PFSK-1 (cell line): ENCODE data around the gene SRSF12.

ENCODE experiments used
- FOXP2 ChIP-seq: optimal IDR thresholded peaks from 2 replicates; pipeline ENCODE3; 2011; ENCODE audit warnings: borderline replicate concordance, control low read depth, inconsistent platforms; ENCODE audit not compliant: insufficient read depth; ENCODE audit errors: extremely low read length, extremely low read depth
- POLR2AphosphoS5 ChIP-seq: IDR thresholded peaks from 2 replicates; pipeline ENCODE4 v1.6.1; 2012; ENCODE audit warnings: low read depth, mild to moderate bottlenecking, control low read depth, low read length, moderate library complexity
- SIN3A ChIP-seq: IDR thresholded peaks from 2 replicates; pipeline ENCODE4 v1.6.1; 2012; ENCODE audit warnings: mild to moderate bottlenecking, low read length, moderate library complexity, borderline replicate concordance; ENCODE audit not compliant: insufficient read depth
- TAF1 ChIP-seq: IDR thresholded peaks from 2 replicates; pipeline ENCODE4 v1.6.1; 2012; ENCODE audit warnings: low read length, control low read depth, borderline replicate concordance; ENCODE audit not compliant: insufficient read depth
- TF ChIP-seq, protein P1 (sequence below), 2 experiments: IDR thresholded peaks; 2 replicates each; pipeline versions ENCODE4 v1.6.1 to v1.8.0; 2011 to 2012; ENCODE audit warnings: low read depth in 2 of 2, low read length in 2 of 2, control low read depth in 1 of 2, inconsistent platforms in 1 of 2, mild to moderate bottlenecking in 1 of 2, moderate library complexity in 1 of 2; ENCODE audit not compliant: insufficient read depth in 1 of 2

Gene SRSF12

DNA sequence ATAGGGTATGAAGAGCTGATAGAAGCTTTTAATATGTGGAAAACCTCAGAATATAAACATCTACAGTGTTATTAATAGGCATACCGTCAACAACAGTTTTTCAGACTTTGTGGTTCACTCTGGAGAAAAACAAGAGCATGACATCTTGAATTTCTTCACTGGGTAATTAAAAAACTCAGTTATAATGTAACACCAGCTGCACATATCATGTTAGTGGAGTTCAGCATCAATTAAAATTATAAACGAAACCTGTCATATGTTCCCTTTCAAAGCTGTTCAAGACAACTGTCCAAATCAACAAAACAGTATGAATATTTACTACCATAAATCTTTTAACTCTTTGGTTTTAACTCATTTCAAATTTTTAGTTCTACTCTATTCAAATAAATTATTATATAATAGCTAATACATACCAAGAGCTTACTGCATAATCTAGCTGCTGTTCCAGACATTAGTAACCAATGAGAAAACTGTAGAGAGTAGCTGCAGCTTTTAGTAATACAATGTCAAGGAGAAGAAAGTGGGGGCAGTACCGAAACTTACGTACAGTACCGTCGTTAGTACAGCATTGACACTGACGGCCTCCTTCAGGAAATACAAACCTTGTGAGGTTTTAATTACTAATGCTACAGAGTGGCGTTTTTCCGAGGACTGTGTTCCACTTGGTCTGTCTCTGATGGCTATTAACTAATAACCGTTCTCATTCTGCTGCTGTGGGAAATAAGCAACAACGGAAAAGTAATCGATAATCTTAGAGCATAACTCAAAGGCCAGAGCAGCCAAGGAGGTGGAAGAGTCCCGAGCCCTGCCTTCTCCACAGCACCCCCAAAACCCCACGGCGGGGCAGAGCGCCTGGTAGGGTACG lies 27.5 kb upstream of the SRSF12 start:
- TF ChIP-seq TAF1 (no peak), POLR2AphosphoS5 (no peak), SIN3A (no peak), FOXP2 (no peak)
- TF ChIP-seq, protein P1, sequence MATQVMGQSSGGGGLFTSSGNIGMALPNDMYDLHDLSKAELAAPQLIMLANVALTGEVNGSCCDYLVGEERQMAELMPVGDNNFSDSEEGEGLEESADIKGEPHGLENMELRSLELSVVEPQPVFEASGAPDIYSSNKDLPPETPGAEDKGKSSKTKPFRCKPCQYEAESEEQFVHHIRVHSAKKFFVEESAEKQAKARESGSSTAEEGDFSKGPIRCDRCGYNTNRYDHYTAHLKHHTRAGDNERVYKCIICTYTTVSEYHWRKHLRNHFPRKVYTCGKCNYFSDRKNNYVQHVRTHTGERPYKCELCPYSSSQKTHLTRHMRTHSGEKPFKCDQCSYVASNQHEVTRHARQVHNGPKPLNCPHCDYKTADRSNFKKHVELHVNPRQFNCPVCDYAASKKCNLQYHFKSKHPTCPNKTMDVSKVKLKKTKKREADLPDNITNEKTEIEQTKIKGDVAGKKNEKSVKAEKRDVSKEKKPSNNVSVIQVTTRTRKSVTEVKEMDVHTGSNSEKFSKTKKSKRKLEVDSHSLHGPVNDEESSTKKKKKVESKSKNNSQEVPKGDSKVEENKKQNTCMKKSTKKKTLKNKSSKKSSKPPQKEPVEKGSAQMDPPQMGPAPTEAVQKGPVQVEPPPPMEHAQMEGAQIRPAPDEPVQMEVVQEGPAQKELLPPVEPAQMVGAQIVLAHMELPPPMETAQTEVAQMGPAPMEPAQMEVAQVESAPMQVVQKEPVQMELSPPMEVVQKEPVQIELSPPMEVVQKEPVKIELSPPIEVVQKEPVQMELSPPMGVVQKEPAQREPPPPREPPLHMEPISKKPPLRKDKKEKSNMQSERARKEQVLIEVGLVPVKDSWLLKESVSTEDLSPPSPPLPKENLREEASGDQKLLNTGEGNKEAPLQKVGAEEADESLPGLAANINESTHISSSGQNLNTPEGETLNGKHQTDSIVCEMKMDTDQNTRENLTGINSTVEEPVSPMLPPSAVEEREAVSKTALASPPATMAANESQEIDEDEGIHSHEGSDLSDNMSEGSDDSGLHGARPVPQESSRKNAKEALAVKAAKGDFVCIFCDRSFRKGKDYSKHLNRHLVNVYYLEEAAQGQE (IDR thresholded peaks at IDR 0.05; ENCODE audit: insufficient read depth in 1 of 2, low read depth in 2 of 2, low read length in 2 of 2) = no peak

DNA sequence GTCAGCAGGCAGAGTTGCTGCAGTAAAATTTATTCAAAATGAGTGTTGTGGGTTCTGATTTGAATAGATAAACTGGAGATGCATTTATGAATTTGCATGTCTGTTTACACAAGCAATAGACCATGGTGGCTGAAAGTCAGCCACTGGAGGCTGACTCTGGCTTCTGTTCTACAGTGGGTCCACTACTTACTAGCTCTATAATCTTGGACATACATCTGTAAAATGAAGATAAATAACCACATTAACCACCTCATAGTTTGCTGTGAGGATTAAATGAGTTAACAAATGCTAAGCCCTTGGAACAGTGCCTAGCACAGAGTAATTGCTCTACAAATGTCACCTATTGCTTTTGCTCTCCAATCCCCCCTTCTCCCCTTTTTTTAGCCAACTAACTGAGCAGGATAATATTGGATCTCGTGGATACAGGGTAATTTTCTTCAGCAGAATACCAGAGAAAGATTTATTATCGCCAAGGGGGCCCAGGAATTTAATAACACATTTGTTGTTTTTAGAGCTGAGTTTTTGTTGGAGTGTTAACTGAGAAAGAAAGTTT lies 26.6 kb upstream of the SRSF12 start:
- TF ChIP-seq TAF1 (no peak), FOXP2 (no peak), POLR2AphosphoS5 (no peak), SIN3A (no peak)
- TF ChIP-seq, protein P1 (IDR thresholded peaks at IDR 0.05; ENCODE audit: insufficient read depth in 1 of 2, low read depth in 2 of 2, low read length in 2 of 2) = no peak

DNA sequence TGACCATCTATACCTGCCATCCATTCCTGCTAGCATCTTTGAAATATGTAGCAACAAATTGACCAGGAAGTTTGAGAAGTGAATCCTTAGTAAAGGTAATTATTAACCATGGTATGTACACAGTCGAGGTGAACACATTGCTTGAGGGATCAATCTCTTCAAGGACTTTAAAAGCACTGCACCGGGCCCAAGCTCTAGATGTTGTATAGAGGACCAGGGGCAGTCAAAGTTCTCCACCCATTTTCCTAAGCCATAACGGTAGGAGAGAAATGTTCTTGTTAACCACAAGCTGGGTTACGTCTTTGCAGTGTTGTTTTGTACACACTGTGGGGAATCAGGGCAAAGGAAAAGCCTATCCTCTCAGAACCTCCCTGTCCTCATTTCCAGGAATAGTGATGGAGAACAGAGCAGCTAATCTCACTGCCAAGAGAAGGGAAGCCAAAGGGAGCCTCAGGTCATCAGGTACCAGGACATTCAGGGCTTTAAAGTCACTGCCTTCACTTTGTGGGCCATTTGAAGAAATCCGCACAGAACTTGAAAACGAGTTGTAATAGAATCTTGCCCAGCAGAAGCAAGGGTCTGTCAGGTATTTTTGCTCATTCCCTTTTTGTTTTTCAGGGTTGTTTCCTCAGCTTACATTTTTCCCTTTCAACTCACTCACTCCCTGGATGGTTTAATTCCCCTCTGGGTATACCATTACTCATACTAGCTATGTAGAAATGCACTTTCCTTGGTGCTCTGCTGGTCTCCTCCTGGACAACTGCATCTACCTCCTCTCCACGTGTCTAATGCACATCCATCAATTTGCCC lies 22.7 kb upstream of the SRSF12 start:
- TF ChIP-seq SIN3A (no peak), POLR2AphosphoS5 (no peak), FOXP2 (no peak), TAF1 (no peak)
- TF ChIP-seq, protein P1 (IDR thresholded peaks at IDR 0.05; ENCODE audit: insufficient read depth in 1 of 2, low read depth in 2 of 2, low read length in 2 of 2) = no peak

DNA sequence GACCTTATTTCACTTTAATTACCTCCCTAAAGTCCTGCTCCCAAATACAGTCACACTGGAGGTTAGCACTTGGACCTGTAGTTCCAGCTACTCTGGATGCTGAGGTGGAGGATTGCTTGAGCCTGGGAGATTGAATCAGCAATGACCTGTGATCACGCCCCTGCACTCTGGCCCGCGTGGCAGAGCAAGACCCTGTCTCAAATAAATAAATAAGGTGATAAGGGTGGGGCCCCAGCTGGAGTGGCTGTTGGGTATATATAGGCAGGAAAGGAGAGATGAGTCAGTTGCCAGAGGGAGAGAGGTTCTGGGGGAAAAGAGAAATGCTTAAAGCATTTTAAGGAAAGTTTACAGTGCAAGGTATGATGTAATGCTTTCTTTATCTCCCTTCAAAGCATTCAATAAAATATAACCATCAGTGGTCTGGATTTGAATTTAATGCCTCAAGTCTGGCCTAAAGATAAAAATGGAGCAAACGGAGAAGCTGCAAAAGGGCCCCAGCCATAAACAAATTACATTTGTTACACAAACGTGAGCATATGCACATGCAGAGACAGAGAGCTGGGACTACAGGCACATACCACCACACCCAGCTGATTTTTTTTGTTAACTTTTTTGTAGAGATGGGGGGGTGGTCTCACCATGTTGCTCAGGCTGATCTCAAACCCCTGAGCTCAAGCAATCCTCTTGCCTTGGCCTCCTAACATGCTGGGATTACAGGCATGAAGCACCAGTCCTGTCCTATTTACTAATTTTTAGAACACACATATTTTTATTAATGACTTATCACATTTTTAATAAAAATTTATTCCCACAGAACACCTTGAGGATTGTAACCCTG lies 21.9 kb upstream of the SRSF12 start:
- no peak for TF ChIP-seq SIN3A
- TF ChIP-seq POLR2AphosphoS5 = no peak
- TF ChIP-seq, protein P1 (IDR thresholded peaks at IDR 0.05; ENCODE audit: insufficient read depth in 1 of 2, low read depth in 2 of 2, low read length in 2 of 2) = no peak
- no peak for TF ChIP-seq FOXP2
- TF ChIP-seq TAF1 = no peak
